ENCODE measurements around the gene MED25. TPM values are rescaled to one million over a fixed set of nuclear protein-coding genes. Genes with fewer than 3 reads are reported as not detected.

The MED25 gene
- total and polyA plus RNA-seq, 3 experiments from 2014 or later = 23.7 to 47.2 (median 42.3) TPM

- Mint-ChIP-seq H3K4me1 (peaks cover 23 to 41% (median 35%) of the 10 kb centered on the region in 3 donors), H3K27me3 (peaks cover 0 to 10% of the 10 kb centered on the region in 2 donors), H3K27ac (peak overlapping the region in 2 of 8 donors; percentile 66 to 100), H3K9me3 (no peaks in the 10 kb centered on the region), H3K4me3 (peak overlapping the region; percentile 24 to 100 (median 62)), H3K36me3 (peaks cover 0 to 46% (median 3%) of the 10 kb centered on the region in 3 donors)
- ChIA-PET CTCF (no interaction called here), POLR2A (no interaction called here)
- peak overlapping the region; percentile 38 for H3K27ac ChIP-seq (ENCODE audit: low read depth, low read length)
- H3K9me3 ChIP-seq (ENCODE audit: low read length) = no peaks in the 10 kb centered on the region
- DNase-seq = no peak
- H3K27me3 ChIP-seq (ENCODE audit: insufficient read depth, low read length, poor library complexity, severe bottlenecking) = no peaks in the 10 kb centered on the region
- H3K4me3 ChIP-seq (ENCODE audit: low read length) = no peak overlapping the region
- peaks cover 20% of the 10 kb centered on the region for H3K4me1 ChIP-seq (ENCODE audit: insufficient read depth, low read length)
- no peaks in the 10 kb centered on the region for H3K36me3 ChIP-seq (ENCODE audit: insufficient read depth, low read length)
These were observed 2.0 kb downstream of the MED25 start for GRCh38 chr19:49820125-49820524.

GRCh38 chr19:49823472-49823871 is 5.4 kb downstream of the MED25 start:
- Mint-ChIP-seq H3K36me3 (peaks cover 0 to 50% (median 3%) of the 10 kb centered on the region in 3 donors), H3K27me3 (no peaks in the 10 kb centered on the region), H3K4me3 (peak overlapping the region in 1 of 7 donors; percentile 65), H3K9me3 (no peaks in the 10 kb centered on the region), H3K4me1 (peaks cover 20 to 31% (median 25%) of the 10 kb centered on the region in 3 donors), H3K27ac (peak overlapping the region in 1 of 8 donors; percentile 14)
- CTCF ChIA-PET = no interaction called here
- Histone ChIP-seq H3K9me3 (ENCODE audit: low read length) (no peaks in the 10 kb centered on the region), H3K27ac (ENCODE audit: low read depth, low read length) (no peak overlapping the region), H3K4me3 (ENCODE audit: low read length) (no peak overlapping the region), H3K36me3 (ENCODE audit: insufficient read depth, low read length) (no peaks in the 10 kb centered on the region), H3K4me1 (ENCODE audit: insufficient read depth, low read length) (peaks cover 12% of the 10 kb centered on the region), H3K27me3 (ENCODE audit: insufficient read depth, low read length, poor library complexity, severe bottlenecking) (no peaks in the 10 kb centered on the region)
- POLR2A ChIA-PET = no interaction called here
- no peak for DNase-seq

- no peak overlapping the region for H3K27ac Mint-ChIP-seq
- ChIA-PET POLR2A (no interaction called here), CTCF (no interaction called here)
- Histone ChIP-seq H3K36me3 (ENCODE audit: insufficient read depth, low read length) (no peaks in the 10 kb centered on the region), H3K4me3 (ENCODE audit: low read length) (no peak overlapping the region), H3K27ac (ENCODE audit: low read depth, low read length) (no peak overlapping the region), H3K27me3 (ENCODE audit: insufficient read depth, low read length, poor library complexity, severe bottlenecking) (no peaks in the 10 kb centered on the region), H3K4me1 (ENCODE audit: insufficient read depth, low read length) (peaks cover under 1% of the 10 kb centered on the region), H3K9me3 (ENCODE audit: low read length) (no peaks in the 10 kb centered on the region)
- H3K36me3 Mint-ChIP-seq = peaks cover 0 to 54% (median 3%) of the 10 kb centered on the region in 3 donors
- peaks cover 10 to 22% (median 16%) of the 10 kb centered on the region in 3 donors for H3K4me1 Mint-ChIP-seq
- no peak overlapping the region for H3K4me3 Mint-ChIP-seq
- H3K27me3 Mint-ChIP-seq = no peaks in the 10 kb centered on the region
- H3K9me3 Mint-ChIP-seq = no peaks in the 10 kb centered on the region
- no peak for DNase-seq
These were observed 6.6 kb downstream of the MED25 start for GRCh38 chr19:49824662-49825061.

GRCh38 chr19:49827034-49827433 is 8.9 kb downstream of the MED25 start:
- no peaks in the 10 kb centered on the region for H3K9me3 Mint-ChIP-seq
- Histone ChIP-seq H3K27ac (ENCODE audit: low read depth, low read length) (no peak overlapping the region), H3K4me1 (ENCODE audit: insufficient read depth, low read length) (no peaks in the 10 kb centered on the region), H3K27me3 (ENCODE audit: insufficient read depth, low read length, poor library complexity, severe bottlenecking) (no peaks in the 10 kb centered on the region), H3K9me3 (ENCODE audit: low read length) (no peaks in the 10 kb centered on the region), H3K36me3 (ENCODE audit: insufficient read depth, low read length) (peaks cover 5% of the 10 kb centered on the region), H3K4me3 (ENCODE audit: low read length) (no peak overlapping the region)
- H3K27me3 Mint-ChIP-seq = no peaks in the 10 kb centered on the region
- ChIA-PET CTCF (no interaction called here), POLR2A (no interaction called here)
- DNase-seq = no peak
- H3K4me1 Mint-ChIP-seq = peaks cover 6 to 11% (median 8%) of the 10 kb centered on the region in 3 donors
- H3K4me3 Mint-ChIP-seq = no peak overlapping the region
- H3K36me3 Mint-ChIP-seq = peaks cover 0 to 60% (median 0%) of the 10 kb centered on the region in 3 donors
- no peak overlapping the region for H3K27ac Mint-ChIP-seq

GRCh38 chr19:49829200-49829599 is 11.1 kb downstream of the MED25 start:
- Histone ChIP-seq H3K9me3 (ENCODE audit: low read length) (no peaks in the 10 kb centered on the region), H3K27ac (ENCODE audit: low read depth, low read length) (no peak overlapping the region), H3K4me1 (ENCODE audit: insufficient read depth, low read length) (no peaks in the 10 kb centered on the region), H3K36me3 (ENCODE audit: insufficient read depth, low read length) (peaks cover 14% of the 10 kb centered on the region), H3K27me3 (ENCODE audit: insufficient read depth, low read length, poor library complexity, severe bottlenecking) (no peaks in the 10 kb centered on the region), H3K4me3 (ENCODE audit: low read length) (no peak overlapping the region)
- peaks cover 2 to 67% (median 4%) of the 10 kb centered on the region in 3 donors for H3K36me3 Mint-ChIP-seq
- ChIA-PET POLR2A (interaction anchor here (0.6 kb wide), 1 partner anchor 441 kb away, joined by 3 read pairs; the partner anchor contains the start of gene KASH5), CTCF (no interaction called here)
- H3K4me3 Mint-ChIP-seq = no peak overlapping the region
- DNase-seq = no peak
- H3K27me3 Mint-ChIP-seq = no peaks in the 10 kb centered on the region
- no peaks in the 10 kb centered on the region for H3K9me3 Mint-ChIP-seq
- no peak overlapping the region for H3K27ac Mint-ChIP-seq
- peaks cover 4 to 10% (median 7%) of the 10 kb centered on the region in 3 donors for H3K4me1 Mint-ChIP-seq

- H3K4me3 ChIP-seq (ENCODE audit: low read length) = no peak overlapping the region
- H3K27ac ChIP-seq (ENCODE audit: low read depth, low read length) = no peak overlapping the region
- H3K27me3 ChIP-seq (ENCODE audit: insufficient read depth, low read length, poor library complexity, severe bottlenecking) = no peaks in the 10 kb centered on the region
- no peak for DNase-seq
- Mint-ChIP-seq H3K27me3 (no peaks in the 10 kb centered on the region), H3K4me3 (no peak overlapping the region), H3K9me3 (no peaks in the 10 kb centered on the region), H3K36me3 (peaks cover 2 to 69% (median 4%) of the 10 kb centered on the region in 3 donors), H3K27ac (no peak overlapping the region), H3K4me1 (peaks cover 4 to 7% (median 7%) of the 10 kb centered on the region in 3 donors)
- peaks cover 14% of the 10 kb centered on the region for H3K36me3 ChIP-seq (ENCODE audit: insufficient read depth, low read length)
- H3K4me1 ChIP-seq (ENCODE audit: insufficient read depth, low read length) = no peaks in the 10 kb centered on the region
- H3K9me3 ChIP-seq (ENCODE audit: low read length) = no peaks in the 10 kb centered on the region
- POLR2A ChIA-PET = interaction anchor here (0.7 kb wide), 1 partner anchor 10 kb away, joined by 4 read pairs; no protein-coding TSS in a partner anchor
- CTCF ChIA-PET = no interaction called here
These were observed 11.6 kb downstream of the MED25 start for GRCh38 chr19:49829721-49830120.

GRCh38 chr19:49830766-49831165 is 12.7 kb downstream of the MED25 start:
- H3K27ac Mint-ChIP-seq = no peak overlapping the region
- no peak overlapping the region for H3K4me3 Mint-ChIP-seq
- no peaks in the 10 kb centered on the region for H3K4me1 ChIP-seq (ENCODE audit: insufficient read depth, low read length)
- ChIA-PET POLR2A (no interaction called here), CTCF (no interaction called here)
- H3K4me3 ChIP-seq (ENCODE audit: low read length) = no peak overlapping the region
- no peak overlapping the region for H3K27ac ChIP-seq (ENCODE audit: low read depth, low read length)
- DNase-seq = no peak
- no peaks in the 10 kb centered on the region for H3K27me3 Mint-ChIP-seq
- peaks cover 4 to 7% (median 7%) of the 10 kb centered on the region in 3 donors for H3K4me1 Mint-ChIP-seq
- H3K9me3 ChIP-seq (ENCODE audit: low read length) = no peaks in the 10 kb centered on the region
- H3K36me3 ChIP-seq (ENCODE audit: insufficient read depth, low read length) = peaks cover 18% of the 10 kb centered on the region
- no peaks in the 10 kb centered on the region for H3K27me3 ChIP-seq (ENCODE audit: insufficient read depth, low read length, poor library complexity, severe bottlenecking)
- peaks cover 2 to 72% (median 4%) of the 10 kb centered on the region in 3 donors for H3K36me3 Mint-ChIP-seq
- no peaks in the 10 kb centered on the region for H3K9me3 Mint-ChIP-seq

GRCh38 chr19:49831592-49831991 is 13.5 kb downstream of the MED25 start:
- Histone ChIP-seq H3K4me3 (ENCODE audit: low read length) (no peak overlapping the region), H3K27ac (ENCODE audit: low read depth, low read length) (no peak overlapping the region), H3K36me3 (ENCODE audit: insufficient read depth, low read length) (peaks cover 18% of the 10 kb centered on the region), H3K27me3 (ENCODE audit: insufficient read depth, low read length, poor library complexity, severe bottlenecking) (no peaks in the 10 kb centered on the region), H3K4me1 (ENCODE audit: insufficient read depth, low read length) (no peaks in the 10 kb centered on the region), H3K9me3 (ENCODE audit: low read length) (no peaks in the 10 kb centered on the region)
- no peak for DNase-seq
- CTCF ChIA-PET = no interaction called here
- peaks cover 2 to 73% (median 4%) of the 10 kb centered on the region in 3 donors for H3K36me3 Mint-ChIP-seq
- peaks cover 1 to 7% (median 4%) of the 10 kb centered on the region in 3 donors for H3K4me1 Mint-ChIP-seq
- POLR2A ChIA-PET = no interaction called here
- no peaks in the 10 kb centered on the region for H3K27me3 Mint-ChIP-seq
- H3K9me3 Mint-ChIP-seq = no peaks in the 10 kb centered on the region
- H3K4me3 Mint-ChIP-seq = no peak overlapping the region
- peak overlapping the region in 1 of 8 donors; percentile 52 for H3K27ac Mint-ChIP-seq

All from CD8-positive, alpha-beta memory T cell (primary cell).